ENCODE results near the gene CPN1.

Gene CPN1

DNA sequence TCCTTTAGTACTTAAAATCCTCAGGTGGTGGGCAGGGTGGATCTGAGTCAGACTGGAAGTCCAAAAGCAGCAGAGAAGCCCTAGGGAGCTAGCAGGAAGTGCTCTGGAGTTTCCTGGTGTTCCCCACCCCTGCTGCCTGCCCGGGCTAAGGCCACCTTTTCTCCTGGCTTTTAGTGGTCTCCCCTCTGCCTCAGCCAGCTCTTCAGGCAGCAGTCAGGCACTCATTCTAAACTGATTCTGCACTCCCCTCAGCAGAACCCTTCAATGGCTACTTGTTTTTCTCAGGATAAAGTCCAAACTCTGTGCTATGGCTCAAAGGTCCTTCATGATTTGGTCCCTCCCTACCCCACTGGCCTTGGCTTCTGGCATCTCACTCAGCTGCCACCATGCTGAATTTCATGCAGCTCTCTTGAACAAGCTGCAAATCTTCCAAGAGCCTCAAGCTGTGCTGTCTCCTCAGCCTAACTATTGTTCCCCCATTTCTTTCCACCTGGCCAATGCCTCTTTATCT is 43.1 kb downstream of the CPN1 start:
- no peak overlapping the region for H3K27ac ChIP-seq (ENCODE audit: low read length, poor library complexity, severe bottlenecking)
- H3K14ac ChIP-seq (ENCODE audit: low read length in 2 of 2), result peak overlapping the region in 1 of 2 experiments; percentile 2
- H3K79me1 ChIP-seq (replicated peaks; ENCODE audit: low read length, poor library complexity, severe bottlenecking), result no peaks in the 10 kb centered on the region
- H2AFZ ChIP-seq (ENCODE audit: low read depth, low read length), result peak overlapping the region; percentile 30
- no peak overlapping the region for H2AK5ac ChIP-seq (ENCODE audit: low read length, severe bottlenecking)
- peak overlapping the region; percentile 66 for H4K8ac ChIP-seq (ENCODE audit: low read length)
- no peak overlapping the region for H3K9ac ChIP-seq (ENCODE audit: low read length)
- WGBS, result 19% methylated on average over 1 of the region's 1 CpG
- no peak overlapping the region for H4K91ac ChIP-seq (ENCODE audit: low read length)
- no peak overlapping the region for H3K4me3 ChIP-seq (ENCODE audit: insufficient read depth in 1 of 2, low read depth in 1 of 2, low read length in 2 of 2)
- H3K36me3 ChIP-seq (ENCODE audit: control insufficient read depth in 1 of 2, insufficient read depth in 2 of 2, low read depth in 1 of 2, low read length in 2 of 2), result no peaks in the 10 kb centered on the region
- no peaks in the 10 kb centered on the region for H3K27me3 ChIP-seq (ENCODE audit: control insufficient read depth in 1 of 2, insufficient read depth in 1 of 2, low read length in 2 of 2)
- H3K9me3 ChIP-seq (ENCODE audit: control insufficient read depth, low read length), result no peaks in the 10 kb centered on the region
- H3K4ac ChIP-seq (ENCODE audit: low read depth in 1 of 2, low read length in 2 of 2), result no peak overlapping the region
- H2BK15ac ChIP-seq (ENCODE audit: low read depth, poor library complexity, severe bottlenecking), result no peak overlapping the region
- no peak for DNase-seq
- peak overlapping the region; percentile 22 to 49 for H3K18ac ChIP-seq (ENCODE audit: low read depth in 1 of 2, low read length in 2 of 2)
- H3K4me1 ChIP-seq (ENCODE audit: control insufficient read depth, insufficient read depth, low read depth, low read length), result peaks cover 2% of the 10 kb centered on the region
- H3K4me2 ChIP-seq (ENCODE audit: low read length, poor library complexity, severe bottlenecking), result no peak overlapping the region
- H3K23ac ChIP-seq (ENCODE audit: low read length in 2 of 2), result no peak overlapping the region
- no peak overlapping the region for H2BK5ac ChIP-seq (ENCODE audit: low read depth, low read length, poor library complexity, severe bottlenecking)
- H2BK12ac ChIP-seq (ENCODE audit: low read length in 2 of 2), result peak overlapping the region in 1 of 2 experiments; percentile 59
- no peak overlapping the region for H2BK120ac ChIP-seq (ENCODE audit: low read depth, low read length)

DNA sequence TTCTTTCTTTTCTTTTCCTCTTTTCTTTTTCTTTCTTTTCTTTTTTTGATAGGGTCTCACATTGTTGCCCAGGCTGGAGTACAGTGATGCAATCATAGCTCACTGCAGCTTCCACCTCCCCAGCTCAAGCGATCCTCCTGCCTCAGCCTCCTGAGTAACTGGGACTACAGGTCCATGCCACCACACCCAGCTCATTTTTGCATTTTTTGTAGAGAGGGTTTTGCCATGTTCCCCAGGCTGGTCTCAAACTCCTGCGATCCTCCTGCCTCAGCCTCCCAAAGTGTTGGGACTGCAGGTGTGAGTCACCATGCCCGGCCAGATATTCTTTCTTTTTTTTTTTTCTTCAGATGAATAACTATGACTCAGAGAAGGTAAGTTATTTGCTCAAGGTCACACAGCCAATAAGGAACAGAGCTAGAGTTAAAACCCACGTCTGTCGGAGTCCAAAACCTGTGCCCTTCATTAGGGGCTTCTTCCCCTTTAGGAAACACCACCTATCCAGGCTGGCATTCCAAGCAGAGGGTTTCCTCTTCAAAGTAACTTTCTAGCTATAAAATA is 43.8 kb downstream of the CPN1 start:
- H3K27me3 ChIP-seq (ENCODE audit: control insufficient read depth in 1 of 2, insufficient read depth in 1 of 2, low read length in 2 of 2), result no peaks in the 10 kb centered on the region
- no peak overlapping the region for H3K27ac ChIP-seq (ENCODE audit: low read length, poor library complexity, severe bottlenecking)
- no peak overlapping the region for H4K8ac ChIP-seq (ENCODE audit: low read length)
- no peak overlapping the region for H3K4ac ChIP-seq (ENCODE audit: low read depth in 1 of 2, low read length in 2 of 2)
- WGBS, result 87% methylated on average over 3 of the region's 5 CpGs
- no peak overlapping the region for H3K14ac ChIP-seq (ENCODE audit: low read length in 2 of 2)
- H3K18ac ChIP-seq (ENCODE audit: low read depth in 1 of 2, low read length in 2 of 2), result no peak overlapping the region
- H2BK15ac ChIP-seq (ENCODE audit: low read depth, poor library complexity, severe bottlenecking), result no peak overlapping the region
- H3K4me1 ChIP-seq (ENCODE audit: control insufficient read depth, insufficient read depth, low read depth, low read length), result peaks cover 4% of the 10 kb centered on the region
- H2BK120ac ChIP-seq (ENCODE audit: low read depth, low read length), result no peak overlapping the region
- H3K36me3 ChIP-seq (ENCODE audit: control insufficient read depth in 1 of 2, insufficient read depth in 2 of 2, low read depth in 1 of 2, low read length in 2 of 2), result no peaks in the 10 kb centered on the region
- no peak overlapping the region for H4K91ac ChIP-seq (ENCODE audit: low read length)
- no peak overlapping the region for H2BK5ac ChIP-seq (ENCODE audit: low read depth, low read length, poor library complexity, severe bottlenecking)
- H3K4me3 ChIP-seq (ENCODE audit: insufficient read depth in 1 of 2, low read depth in 1 of 2, low read length in 2 of 2), result no peak overlapping the region
- no peak for DNase-seq
- H3K79me1 ChIP-seq (replicated peaks; ENCODE audit: low read length, poor library complexity, severe bottlenecking), result no peaks in the 10 kb centered on the region
- no peak overlapping the region for H2AFZ ChIP-seq (ENCODE audit: low read depth, low read length)
- H2BK12ac ChIP-seq (ENCODE audit: low read length in 2 of 2), result no peak overlapping the region
- no peak overlapping the region for H2AK5ac ChIP-seq (ENCODE audit: low read length, severe bottlenecking)
- H3K23ac ChIP-seq (ENCODE audit: low read length in 2 of 2), result no peak overlapping the region
- no peak overlapping the region for H3K4me2 ChIP-seq (ENCODE audit: low read length, poor library complexity, severe bottlenecking)
- H3K9me3 ChIP-seq (ENCODE audit: control insufficient read depth, low read length), result no peaks in the 10 kb centered on the region
- no peak overlapping the region for H3K9ac ChIP-seq (ENCODE audit: low read length)

DNA sequence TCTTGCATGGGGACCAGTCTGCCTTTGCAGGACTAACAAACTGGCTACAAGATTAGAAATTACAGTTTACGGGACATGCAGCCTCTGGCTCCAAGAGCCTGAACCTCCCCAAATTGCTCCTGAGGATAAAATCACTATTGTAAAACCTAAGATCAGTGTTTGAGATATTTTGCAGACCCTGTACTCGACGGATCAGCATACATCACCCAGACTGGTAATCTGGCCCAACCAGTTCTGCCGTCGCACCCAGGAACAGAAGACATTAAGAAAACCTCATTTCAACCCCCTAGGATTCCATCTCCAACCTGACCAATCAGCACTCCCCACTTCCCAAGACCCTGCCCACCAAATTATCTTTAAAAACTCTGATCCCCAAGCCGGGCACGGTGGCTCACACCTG is 44.8 kb downstream of the CPN1 start:
- no peaks in the 10 kb centered on the region for H3K27me3 ChIP-seq (ENCODE audit: control insufficient read depth in 1 of 2, insufficient read depth in 1 of 2, low read length in 2 of 2)
- no peaks in the 10 kb centered on the region for H3K79me1 ChIP-seq (replicated peaks; ENCODE audit: low read length, poor library complexity, severe bottlenecking)
- peaks cover 4% of the 10 kb centered on the region for H3K4me1 ChIP-seq (ENCODE audit: control insufficient read depth, insufficient read depth, low read depth, low read length)
- H2AK5ac ChIP-seq (ENCODE audit: low read length, severe bottlenecking), result no peak overlapping the region
- H3K4me3 ChIP-seq (ENCODE audit: insufficient read depth in 1 of 2, low read depth in 1 of 2, low read length in 2 of 2), result no peak overlapping the region
- H3K36me3 ChIP-seq (ENCODE audit: control insufficient read depth in 1 of 2, insufficient read depth in 2 of 2, low read depth in 1 of 2, low read length in 2 of 2), result no peaks in the 10 kb centered on the region
- H3K23ac ChIP-seq (ENCODE audit: low read length in 2 of 2), result no peak overlapping the region
- H4K8ac ChIP-seq (ENCODE audit: low read length), result no peak overlapping the region
- H4K91ac ChIP-seq (ENCODE audit: low read length), result no peak overlapping the region
- H3K14ac ChIP-seq (ENCODE audit: low read length in 2 of 2), result no peak overlapping the region
- no peak for DNase-seq
- no peaks in the 10 kb centered on the region for H3K9me3 ChIP-seq (ENCODE audit: control insufficient read depth, low read length)
- no peak overlapping the region for H2AFZ ChIP-seq (ENCODE audit: low read depth, low read length)
- H2BK12ac ChIP-seq (ENCODE audit: low read length in 2 of 2), result no peak overlapping the region
- WGBS, result 97% methylated on average over 7 of the region's 7 CpGs
- no peak overlapping the region for H3K18ac ChIP-seq (ENCODE audit: low read depth in 1 of 2, low read length in 2 of 2)
- H3K4me2 ChIP-seq (ENCODE audit: low read length, poor library complexity, severe bottlenecking), result no peak overlapping the region
- no peak overlapping the region for H3K4ac ChIP-seq (ENCODE audit: low read depth in 1 of 2, low read length in 2 of 2)
- H2BK5ac ChIP-seq (ENCODE audit: low read depth, low read length, poor library complexity, severe bottlenecking), result no peak overlapping the region
- no peak overlapping the region for H2BK120ac ChIP-seq (ENCODE audit: low read depth, low read length)
- no peak overlapping the region for H2BK15ac ChIP-seq (ENCODE audit: low read depth, poor library complexity, severe bottlenecking)
- H3K9ac ChIP-seq (ENCODE audit: low read length), result no peak overlapping the region
- H3K27ac ChIP-seq (ENCODE audit: low read length, poor library complexity, severe bottlenecking), result no peak overlapping the region

DNA sequence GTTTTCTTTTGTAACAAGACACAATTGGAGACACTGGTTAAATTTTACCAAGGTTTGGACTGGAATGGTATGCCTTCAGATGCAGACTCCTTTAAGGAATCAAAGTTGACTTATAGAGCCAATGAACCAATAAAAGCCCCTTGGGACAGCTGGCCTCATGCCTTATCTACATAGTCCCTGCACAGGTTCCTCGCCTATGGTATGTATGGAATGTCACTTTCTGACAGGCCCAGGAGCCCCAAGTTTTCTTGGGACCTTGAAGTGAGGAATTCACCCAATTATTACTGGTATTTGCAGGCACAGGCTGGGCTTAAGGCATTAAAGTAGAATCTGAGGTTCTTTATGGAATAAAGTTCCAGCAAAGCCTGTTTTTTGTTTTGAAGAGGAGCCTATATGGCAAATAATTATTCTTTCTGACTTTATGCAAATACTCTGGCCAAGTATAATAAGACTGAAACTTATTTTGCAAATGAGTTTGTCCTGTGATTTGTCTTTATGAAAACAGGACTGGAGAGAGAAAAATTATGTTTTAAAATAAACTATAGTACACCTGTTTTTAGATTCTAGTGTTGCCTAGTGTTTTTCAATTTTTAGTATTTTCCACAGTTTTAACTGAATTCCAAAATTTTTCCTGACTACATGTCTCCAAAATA is 47.8 kb downstream of the CPN1 start:
- Histone ChIP-seq H2BK120ac (ENCODE audit: low read depth, low read length) (no peak overlapping the region), H3K36me3 (ENCODE audit: control insufficient read depth in 1 of 2, insufficient read depth in 2 of 2, low read depth in 1 of 2, low read length in 2 of 2) (no peaks in the 10 kb centered on the region), H3K18ac (ENCODE audit: low read depth in 1 of 2, low read length in 2 of 2) (no peak overlapping the region), H2AK5ac (ENCODE audit: low read length, severe bottlenecking) (no peak overlapping the region), H2BK12ac (ENCODE audit: low read length in 2 of 2) (no peak overlapping the region), H3K23ac (ENCODE audit: low read length in 2 of 2) (no peak overlapping the region), H2BK15ac (ENCODE audit: low read depth, poor library complexity, severe bottlenecking) (no peak overlapping the region), H2BK5ac (ENCODE audit: low read depth, low read length, poor library complexity, severe bottlenecking) (no peak overlapping the region), H3K9me3 (ENCODE audit: control insufficient read depth, low read length) (no peaks in the 10 kb centered on the region), H3K4me3 (ENCODE audit: insufficient read depth in 1 of 2, low read depth in 1 of 2, low read length in 2 of 2) (no peak overlapping the region), H3K4me2 (ENCODE audit: low read length, poor library complexity, severe bottlenecking) (no peak overlapping the region), H3K4me1 (ENCODE audit: control insufficient read depth, insufficient read depth, low read depth, low read length) (peaks cover 4% of the 10 kb centered on the region), H3K27ac (ENCODE audit: low read length, poor library complexity, severe bottlenecking) (no peak overlapping the region), H2AFZ (ENCODE audit: low read depth, low read length) (no peak overlapping the region), H4K91ac (ENCODE audit: low read length) (no peak overlapping the region), H3K4ac (ENCODE audit: low read depth in 1 of 2, low read length in 2 of 2) (no peak overlapping the region), H3K14ac (ENCODE audit: low read length in 2 of 2) (no peak overlapping the region), H3K27me3 (ENCODE audit: control insufficient read depth in 1 of 2, insufficient read depth in 1 of 2, low read length in 2 of 2) (no peaks in the 10 kb centered on the region), H3K79me1 (replicated peaks; ENCODE audit: low read length, poor library complexity, severe bottlenecking) (no peaks in the 10 kb centered on the region), H3K9ac (ENCODE audit: low read length) (no peak overlapping the region), H4K8ac (ENCODE audit: low read length) (no peak overlapping the region)
- DNase-seq, result no peak
- 40% methylated on average over 1 of the region's 1 CpG for WGBS
